HEK293 (cell line): Measurements from ENCODE around the gene TIAM2.

ENCODE experiments used
- CTCF ChIP-seq: fragments of 450-650 bp; formaldehyde crosslinking; IDR thresholded peaks from 2 replicates; pipeline ENCODE4 v1.5.1; 2016; ENCODE audit warnings: missing biosample characterization, missing genetic modification characterization
- MEIS1 ChIP-seq: sonication (generic); formaldehyde crosslinking; IDR thresholded peaks from 2 replicates; pipeline ENCODE4 v1.8.1; 2022; ENCODE audit warnings: missing genetic modification reagents, mild to moderate bottlenecking, borderline replicate concordance
- MYNN ChIP-seq: fragments of 450-650 bp; formaldehyde crosslinking; IDR thresholded peaks from 2 replicates; pipeline ENCODE4 v1.5.1; 2016; ENCODE audit warnings: missing biosample characterization, missing genetic modification characterization, borderline replicate concordance
- WT1 ChIP-seq: fragments of 450-650 bp; formaldehyde crosslinking; IDR thresholded peaks from 2 replicates; pipeline ENCODE4 v1.5.1; 2016; ENCODE audit warnings: missing biosample characterization, missing genetic modification characterization
- ZNF311 ChIP-seq: fragments of 450-650 bp; formaldehyde crosslinking; IDR thresholded peaks from 2 replicates; pipeline ENCODE4 v1.5.1; 2017; ENCODE audit warnings: missing biosample characterization, missing genetic modification characterization, borderline replicate concordance
- ZNF707 ChIP-seq: fragments of 450-650 bp; formaldehyde crosslinking; IDR thresholded peaks from 2 replicates; pipeline ENCODE4 v1.5.1; 2016; ENCODE audit warnings: missing biosample characterization, missing genetic modification characterization
- ZSCAN23 ChIP-seq: fragments of 450-650 bp; formaldehyde crosslinking; IDR thresholded peaks from 2 replicates; pipeline ENCODE4 v1.5.1; 2016; ENCODE audit warnings: missing biosample characterization, missing genetic modification characterization

- TF ChIP-seq ZNF311 (tag by site-specific recombination) (no peak), ZSCAN23 (no peak), MYNN (tag by site-specific recombination) (no peak), CTCF (no peak), WT1 (tag by site-specific recombination) (no peak), ZNF707 (no peak), MEIS1 (CRISPR knock-in tag) (no peak)
These were observed 133.9 kb downstream of the TIAM2 start for GRCh38 chr6:155128977-155129376.
